T-helper 22 cell (primary cell): ENCODE results near the gene MAN1A2.
"Not testable (repeated sequence)": the region's sequence is repeated elsewhere in the genome, so short reads cannot be mapped to it uniquely, and the experiment has no call there.

ENCODE experiments used
- DNase-seq: peaks from one replicate; pipeline ENCODE4 v3.0.0-alpha.2; 2020; ENCODE audit warnings: low read depth

MAN1A2 gene

GRCh38 chr1:117367046-117368025, at the start of gene MAN1A2:
Gene MAN1A2, plus strand, starts transcription at chr1:117367449. Its CDS starts 735 bp downstream, at chr1:117368184.
- DNase-seq = peak; percentile 56

- no peak for DNase-seq
Observed at GRCh38 chr1:117318011-117318410, 49.2 kb upstream of the MAN1A2 start.

GRCh38 chr1:117318426-117318825, 48.8 kb upstream of the MAN1A2 start:
- no peak for DNase-seq

GRCh38 chr1:117320515-117320914, 46.7 kb upstream of the MAN1A2 start:
- DNase-seq = no peak

GRCh38 chr1:117321680-117322609, 45.3 kb upstream of the MAN1A2 start:
- DNase-seq = no peak

- no peak for DNase-seq
Observed at GRCh38 chr1:117324357-117324756, 42.9 kb upstream of the MAN1A2 start.

- DNase-seq = not testable (repeated sequence)
Observed at GRCh38 chr1:117326035-117326434, 41.2 kb upstream of the MAN1A2 start.

GRCh38 chr1:117327011-117327410, 40.2 kb upstream of the MAN1A2 start:
- no peak for DNase-seq

- DNase-seq = no peak
Observed at GRCh38 chr1:117335376-117336086, 31.7 kb upstream of the MAN1A2 start.

GRCh38 chr1:117336088-117336817, 31.0 kb upstream of the MAN1A2 start:
- DNase-seq = no peak

- DNase-seq = no peak
Observed at GRCh38 chr1:117339866-117340700, 27.2 kb upstream of the MAN1A2 start.

- no peak for DNase-seq
Observed at GRCh38 chr1:117341123-117341522, 26.1 kb upstream of the MAN1A2 start.

GRCh38 chr1:117342397-117342796, 24.9 kb upstream of the MAN1A2 start:
- no peak for DNase-seq

- DNase-seq = no peak
Observed at GRCh38 chr1:117346206-117346928, 20.9 kb upstream of the MAN1A2 start.

- no peak for DNase-seq
Observed at GRCh38 chr1:117347907-117348306, 19.3 kb upstream of the MAN1A2 start.

- DNase-seq = not testable (repeated sequence)
Observed at GRCh38 chr1:117352695-117353094, 14.6 kb upstream of the MAN1A2 start.

- not testable (repeated sequence) for DNase-seq
Observed at GRCh38 chr1:117357833-117358603, 9.2 kb upstream of the MAN1A2 start.

GRCh38 chr1:117358604-117358887, 8.7 kb upstream of the MAN1A2 start:
- not testable (repeated sequence) for DNase-seq
